HCT116 (cell line): ENCODE data around the gene LEMD1. TPM values are rescaled to one million over a fixed set of nuclear protein-coding genes. Genes with fewer than 3 reads are reported as not detected.

Experiments
- ATAC-seq: fragments of 200-7000 bp; cut with Tn5 transposase; 2 replicates; pipeline ENCODE4 v1.9.1; 2020; ENCODE audit warnings: mild to moderate bottlenecking, moderate library complexity
- BruUV-seq: library from RNA; stranded (reverse); fragments of 400-500 nt; replicated peaks from 2 replicates; lab custom pipeline; 2021; lab: Mats Ljungman, UMichigan
- CTCF ChIA-PET: fragments of 300-600 bp; sonication (Branson Sonifier 250); formaldehyde crosslinking; loops from one replicate; lab custom pipeline; 2021; ENCODE audit warnings: antibody characterized with exemption; lab: Charles Lee
- POLR2A ChIA-PET: fragments of 300-600, 350-600 bp; sonication (Branson Sonifier 250); formaldehyde crosslinking; loops from one replicate; lab custom pipeline; 2021; ENCODE audit warnings: antibody characterized with exemption; lab: Charles Lee
- RAD21 ChIA-PET, 2 experiments: fragments of 300-600 bp; sonication (Branson Sonifier 250); formaldehyde crosslinking; loops; one replicate each; lab custom pipeline; 2023; ENCODE audit warnings: low total read pairs in 2 of 2; ENCODE audit not compliant: uncharacterized antibody in 2 of 2, unreplicated experiment in 2 of 2, low non-redundant PET in 1 of 2; lab: Charles Lee
- DNase-seq: peaks from one replicate; pipeline ENCODE4 v3.0.0-alpha.2; 2010; ENCODE audit warnings: low read depth, low spot score
- H2AFZ ChIP-seq: fragments of 200-600 bp; shearing (Covaris generic), sonication (generic); 2 replicates; pipeline ENCODE4 v1.6.1; 2017; ENCODE audit warnings: low read depth, mixed run types, mixed read lengths, antibody characterized with exemption, low read length; ENCODE audit not compliant: poor library complexity, severe bottlenecking
- H3K27ac ChIP-seq: 2 replicates; pipeline ENCODE4 v1.5.1; 2012; ENCODE audit warnings: low read depth, low read length
- H3K27me3 ChIP-seq: fragments of 200-600 bp; sonication (generic); 2 replicates; pipeline ENCODE4 v1.6.1; 2016; ENCODE audit warnings: mixed run types, low read length, mixed read lengths; ENCODE audit not compliant: insufficient read depth
- H3K36me3 ChIP-seq, 2 experiments: fragments of 200-500 bp in 1 of 2; fragments of 200-600 bp in 1 of 2; sonication (Bioruptor generic) in 1 of 2; sonication (generic) in 1 of 2; 2 replicates each; pipeline versions ENCODE4 v1.5.1 to v1.6.1; 2014 to 2016; ENCODE audit warnings: low read length in 2 of 2, inconsistent platforms in 1 of 2, mixed read lengths in 1 of 2, mixed run types in 1 of 2; ENCODE audit not compliant: insufficient read depth in 2 of 2, control insufficient read depth in 1 of 2
- H3K4me1 ChIP-seq, 2 experiments: fragments of 200-600 bp in 1 of 2; sonication (generic) in 1 of 2; 2 replicates each; pipeline versions ENCODE4 v1.5.1 to v1.6.1; 2012 to 2017; ENCODE audit warnings: low read length in 2 of 2, inconsistent platforms in 1 of 2, mild to moderate bottlenecking in 1 of 2, mixed read lengths in 1 of 2, mixed run types in 1 of 2, moderate library complexity in 1 of 2; ENCODE audit not compliant: insufficient read depth in 2 of 2, control insufficient read depth in 1 of 2
- H3K4me2 ChIP-seq: fragments of 200-600 bp; sonication (generic); 2 replicates; pipeline ENCODE4 v1.6.1; 2017; ENCODE audit warnings: mixed run types, low read length, mixed read lengths
- H3K4me3 ChIP-seq, 2 experiments: fragments of 200-600 bp in 1 of 2; sonication (generic) in 1 of 2; replicated peaks in 1 of 2; 2 replicates each; pipeline ENCODE4 v1.5.1; 2011 to 2016; ENCODE audit warnings: low read length in 2 of 2, control low read depth in 1 of 2, low read depth in 1 of 2, mild to moderate bottlenecking in 1 of 2, mixed read lengths in 1 of 2, mixed run types in 1 of 2
- H3K79me2 ChIP-seq: fragments of 200-600 bp; sonication (generic); 2 replicates; pipeline ENCODE4 v1.6.1; 2017; ENCODE audit warnings: mild to moderate bottlenecking, mixed run types, low read length, moderate library complexity, mixed read lengths; ENCODE audit not compliant: insufficient read depth
- H3K9ac ChIP-seq: fragments of 200-600 bp; sonication (generic); 2 replicates; pipeline ENCODE4 v1.6.1; 2016; ENCODE audit warnings: low read length, mixed read lengths
- H3K9me2 ChIP-seq: fragments of 200-600 bp; sonication (generic), shearing (Covaris generic); 2 replicates; pipeline ENCODE4 v1.6.1; 2017; ENCODE audit warnings: mixed run types, mild to moderate bottlenecking, moderate library complexity; ENCODE audit not compliant: insufficient read depth
- H3K9me3 ChIP-seq, 2 experiments: fragments of 200-500 bp in 1 of 2; fragments of 200-600 bp in 1 of 2; sonication (Bioruptor generic) in 1 of 2; sonication (generic) in 1 of 2; 2 replicates each; pipeline ENCODE4 v1.6.1; 2014 to 2017; ENCODE audit warnings: low read length in 2 of 2, mixed read lengths in 2 of 2, inconsistent platforms in 1 of 2, low read depth in 1 of 2, mild to moderate bottlenecking in 1 of 2, mixed run types in 1 of 2, moderate library complexity in 1 of 2; ENCODE audit not compliant: control insufficient read depth in 1 of 2, insufficient read depth in 1 of 2
- H4K20me1 ChIP-seq: fragments of 200-600 bp; sonication (generic), shearing (Covaris generic); 2 replicates; pipeline ENCODE4 v1.6.1; 2017; ENCODE audit warnings: mixed run types, mild to moderate bottlenecking, moderate library complexity; ENCODE audit not compliant: insufficient read depth
- ATF3 ChIP-seq: IDR thresholded peaks from 2 replicates; pipeline ENCODE4 v1.6.1; 2012
- CBX3 ChIP-seq: IDR thresholded peaks from 2 replicates; pipeline ENCODE4 v1.6.1; 2012; ENCODE audit warnings: low read depth
- CEBPB ChIP-seq: IDR thresholded peaks from 2 replicates; pipeline ENCODE4 v1.6.1; 2012; ENCODE audit warnings: low read depth
- CTCF ChIP-seq, 3 experiments: fragments of 200-600 bp in 1 of 3; sonication (generic) in 1 of 3; IDR thresholded peaks in 2 of 3; conservative IDR thresholded peaks in 1 of 3; 2 replicates each; pipeline ENCODE4 v1.5.1; 2012 to 2017; ENCODE audit warnings: low read depth in 2 of 3, low read length in 2 of 3, antibody characterized with exemption in 1 of 3, borderline replicate concordance in 1 of 3, control low read depth in 1 of 3, mild to moderate bottlenecking in 1 of 3, mixed read lengths in 1 of 3, mixed run types in 1 of 3, moderate library complexity in 1 of 3; ENCODE audit not compliant: insufficient read depth in 1 of 3
- EZH2 ChIP-seq: fragments of 200-600 bp; sonication (generic); IDR thresholded peaks from 2 replicates; pipeline ENCODE4 v1.6.1; 2017; ENCODE audit warnings: antibody characterized with exemption, mixed run types
- EZH2phosphoT487 ChIP-seq: fragments of 200-600 bp; IDR thresholded peaks from 2 replicates; pipeline ENCODE4 v1.6.1; 2018; ENCODE audit warnings: antibody characterized with exemption, borderline replicate concordance
- JUND ChIP-seq: IDR thresholded peaks from 2 replicates; pipeline ENCODE4 v1.6.1; 2012
- POLR2A ChIP-seq: IDR thresholded peaks from 2 replicates; pipeline ENCODE4 v1.7.0; 2011; ENCODE audit warnings: borderline replicate concordance; ENCODE audit not compliant: insufficient read depth, insufficient read length; ENCODE audit errors: extremely low read depth
- RAD21 ChIP-seq: IDR thresholded peaks from 2 replicates; pipeline ENCODE4 v1.6.1; 2012; ENCODE audit warnings: low read depth, mild to moderate bottlenecking
- REST ChIP-seq: IDR thresholded peaks from 2 replicates; pipeline ENCODE4 v1.6.1; 2012; ENCODE audit warnings: low read depth
- ZBTB33 ChIP-seq: IDR thresholded peaks from 2 replicates; pipeline ENCODE4 v1.6.1; 2011; ENCODE audit warnings: mild to moderate bottlenecking, low read length, moderate library complexity; ENCODE audit not compliant: insufficient replicate concordance; ENCODE audit errors: extremely low read depth
- intact Hi-C: fragments of 100-400 bp; cut with micrococcal nuclease; formaldehyde crosslinking; loops from 2 replicates; pipeline ENCODE4 v1.10.0; 2022
- total RNA-seq: library from RNA; stranded (reverse); gene quantifications from one replicate; pipeline ENCODE4 v1.2.1, GENCODE V29; 2021; ENCODE audit not compliant: unreplicated experiment

The LEMD1 gene
- total RNA-seq, 1 experiment from 2014 or later: 11.9 TPM

- BruUV-seq: no TSS peak
- ChIA-PET CTCF (interaction anchor here (1.7 kb wide), 1 partner anchor 13 kb away, joined by 6 read pairs; no protein-coding TSS in a partner anchor), POLR2A (no interaction called here), RAD21 (no interaction called here)
- H3K9me3 ChIP-seq: no peaks in the 10 kb centered on the region
- ATAC-seq (no peak), DNase-seq (no peak)
- H3K9me2 ChIP-seq: no peaks in the 10 kb centered on the region
- H3K4me3 ChIP-seq: no peak overlapping the region
- no peaks in the 10 kb centered on the region for H3K4me1 ChIP-seq
- TF ChIP-seq RAD21: no peak
- TF ChIP-seq CEBPB: no peak
- no peak for TF ChIP-seq JUND
- TF ChIP-seq CBX3: no peak
- TF ChIP-seq ZBTB33: no peak
- TF ChIP-seq EZH2: no peak
- no peak for TF ChIP-seq REST
- no peak for TF ChIP-seq CTCF (IDR thresholded peaks at IDR 0.05 in 2 of 3, conservative IDR thresholded peaks at IDR 0.05 in 1 of 3; ENCODE audit: borderline replicate concordance in 1 of 3, insufficient read depth in 1 of 3, low read depth in 2 of 3, low read length in 2 of 3)
- TF ChIP-seq ATF3: no peak
- TF ChIP-seq POLR2A: no peak
- TF ChIP-seq EZH2phosphoT487: no peak
- H3K9ac ChIP-seq: no peak overlapping the region
- no peak overlapping the region for H3K4me2 ChIP-seq
- H3K36me3 ChIP-seq: no peaks in the 10 kb centered on the region
- H2AFZ ChIP-seq: no peak overlapping the region
- H3K79me2 ChIP-seq: no peaks in the 10 kb centered on the region
- intact Hi-C loops: no loop called here
- no peak overlapping the region for H3K27ac ChIP-seq
- H3K27me3 ChIP-seq: 0 out of 2 replicates have a peak, but pooled peaks cover 7% of the 10 kb centered on the region
- H4K20me1 ChIP-seq: no peaks in the 10 kb centered on the region
Measured at GRCh38 chr1:205417870-205418635, 3.8 kb downstream of the LEMD1 start.
